Measurements from ENCODE around the gene HAUS3. TPM values are rescaled to one million over a fixed set of nuclear protein-coding genes. Genes with fewer than 3 reads are reported as not detected.
A peak's percentile ranks its signal among the peaks of the same experiment; 100 is the strongest.

Gene HAUS3
- polyA plus RNA-seq, 1 donor (not counting 4 experiments of a cell fraction or from before 2014, with no cell fraction given) = 11.1 TPM

- DNase-seq (ENCODE audit: low read depth, low spot score) (no peak), FAIRE-seq (no peak)
- Histone ChIP-seq H3K27me3 (ENCODE audit: control insufficient read depth, extremely low read depth, insufficient read depth, low read length) (no peaks in the 10 kb centered on the region), H3K79me2 (ENCODE audit: control insufficient read depth, insufficient read depth, low read length) (peaks cover 10% of the 10 kb centered on the region), H3K9me1 (ENCODE audit: control insufficient read depth, extremely low read depth, insufficient read depth, low read length) (no peaks in the 10 kb centered on the region), H4K20me1 (ENCODE audit: control insufficient read depth, extremely low read depth, insufficient read depth, low read length) (peaks cover 4% of the 10 kb centered on the region), H3K9me3 (ENCODE audit: control insufficient read depth, low read depth, low read length) (no peaks in the 10 kb centered on the region), H3K4me3 (ENCODE audit: control insufficient read depth in 2 of 3, extremely low read depth in 1 of 3, insufficient read depth in 2 of 3, low read depth in 1 of 3, low read length in 3 of 3) (no peak overlapping the region), H2AFZ (ENCODE audit: control insufficient read depth, low read length) (no peak overlapping the region), H3K4me2 (ENCODE audit: control insufficient read depth, extremely low read depth, insufficient read depth, low read depth, low read length) (no peak overlapping the region), H3K9ac (ENCODE audit: control insufficient read depth, extremely low read depth, insufficient read depth, low read length) (no peak overlapping the region), H3K27ac (ENCODE audit: control insufficient read depth, insufficient read depth, low read length) (no peak overlapping the region), H3K4me1 (ENCODE audit: control insufficient read depth, extremely low read depth, insufficient read depth, low read length) (peaks cover 10% of the 10 kb centered on the region), H3K36me3 (ENCODE audit: control insufficient read depth in 2 of 2, extremely low read depth in 1 of 2, insufficient read depth in 2 of 2, low read length in 2 of 2) (peaks cover 0 to 2% of the 10 kb centered on the region in 2 experiments)
- dilution Hi-C loops (cut with MboI; ENCODE audit: extremely low pct_ligation_motif_present, low sequenced_read_pairs) = no loop called here
- TF ChIP-seq EZH2 (IDR thresholded peaks at IDR 0.05; ENCODE audit: low read length) (no peak), CTCF (optimal IDR thresholded peaks at IDR 0.05 in 1 of 3, IDR thresholded peaks at IDR 0.05 in 1 of 3, conservative IDR thresholded peaks at IDR 0.05 in 1 of 3; ENCODE audit: extremely low read depth in 1 of 3, insufficient read depth in 2 of 3, low read length in 3 of 3) (no peak)
Measured at GRCh38 chr4:2263926-2264321, 22.0 kb upstream of the HAUS3 start.

- peaks cover 10% of the 10 kb centered on the region for H3K4me1 ChIP-seq (ENCODE audit: control insufficient read depth, extremely low read depth, insufficient read depth, low read length)
- peaks cover 10% of the 10 kb centered on the region for H3K79me2 ChIP-seq (ENCODE audit: control insufficient read depth, insufficient read depth, low read length)
- H3K9me3 ChIP-seq (ENCODE audit: control insufficient read depth, low read depth, low read length) = no peaks in the 10 kb centered on the region
- peak overlapping the region; percentile 67 for H3K9ac ChIP-seq (ENCODE audit: control insufficient read depth, extremely low read depth, insufficient read depth, low read length)
- DNase-seq (ENCODE audit: low read depth, low spot score) (no peak), FAIRE-seq (no peak)
- H3K27me3 ChIP-seq (ENCODE audit: control insufficient read depth, extremely low read depth, insufficient read depth, low read length) = no peaks in the 10 kb centered on the region
- no peaks in the 10 kb centered on the region for H3K9me1 ChIP-seq (ENCODE audit: control insufficient read depth, extremely low read depth, insufficient read depth, low read length)
- no peak overlapping the region for H3K27ac ChIP-seq (ENCODE audit: control insufficient read depth, insufficient read depth, low read length)
- H3K36me3 ChIP-seq (ENCODE audit: control insufficient read depth in 2 of 2, extremely low read depth in 1 of 2, insufficient read depth in 2 of 2, low read length in 2 of 2) = peaks cover 0 to 2% of the 10 kb centered on the region in 2 experiments
- TF ChIP-seq EZH2 (IDR thresholded peaks at IDR 0.05; ENCODE audit: low read length) (no peak), CTCF (optimal IDR thresholded peaks at IDR 0.05 in 1 of 3, IDR thresholded peaks at IDR 0.05 in 1 of 3, conservative IDR thresholded peaks at IDR 0.05 in 1 of 3; ENCODE audit: extremely low read depth in 1 of 3, insufficient read depth in 2 of 3, low read length in 3 of 3) (no peak)
- H3K4me2 ChIP-seq (ENCODE audit: control insufficient read depth, extremely low read depth, insufficient read depth, low read depth, low read length) = peak overlapping the region; percentile 87
- peaks cover 4% of the 10 kb centered on the region for H4K20me1 ChIP-seq (ENCODE audit: control insufficient read depth, extremely low read depth, insufficient read depth, low read length)
- H2AFZ ChIP-seq (ENCODE audit: control insufficient read depth, low read length) = peak overlapping the region; percentile 78
- dilution Hi-C loops (cut with MboI; ENCODE audit: extremely low pct_ligation_motif_present, low sequenced_read_pairs) = no loop called here
- peak overlapping the region; percentile 53 to 69 (median 66) for H3K4me3 ChIP-seq (ENCODE audit: control insufficient read depth in 2 of 3, extremely low read depth in 1 of 3, insufficient read depth in 2 of 3, low read depth in 1 of 3, low read length in 3 of 3)
Measured at GRCh38 chr4:2262944-2263250, 21.0 kb upstream of the HAUS3 start.
